ENCODE measurements around the gene RGS2.

DNA sequence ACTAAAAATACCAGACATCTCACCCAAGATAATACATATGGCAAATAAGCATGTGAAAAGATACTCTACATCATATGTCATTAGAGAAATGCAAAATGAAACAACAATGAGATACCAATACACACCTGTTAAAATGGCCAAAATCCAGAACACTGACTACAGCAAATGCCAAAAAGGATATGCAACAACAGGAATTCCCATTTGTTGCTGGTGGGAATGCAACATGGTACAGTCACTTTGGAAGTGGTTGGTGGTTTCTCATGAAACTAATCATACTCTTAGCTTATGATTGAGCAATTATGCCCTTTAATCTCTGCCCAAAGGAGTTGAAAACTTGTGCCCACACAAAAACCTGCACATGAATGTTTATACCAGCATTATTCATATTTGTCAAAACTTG lies 6.4 kb upstream of the RGS2 start:
- no peak for TF ChIP-seq CTCF (conservative IDR thresholded peaks at IDR 0.05)
- no peak for TF ChIP-seq EZH2 (IDR thresholded peaks at IDR 0.05; ENCODE audit: low read depth)
